Activated T-cell treated with anti-CD3 and anti-CD28 coated beads, Interleukin-2, amount 50 U/mL, for 4 hours (primary cell): ENCODE results near the gene TMA16. TPM values are rescaled to one million over a fixed set of nuclear protein-coding genes. Genes with fewer than 3 reads are reported as not detected.

Experiments used
- ATAC-seq, 2 donors: fragments of 200-7000 bp; cut with Tn5 transposase; one replicate each; pipeline ENCODE4 v1.10.0; 2021
- DNase-seq: peaks from one replicate; pipeline ENCODE4 v3.0.0-alpha.2; 2020
- H3K27me3 Mint-ChIP-seq: one replicate; pipeline ENCODE4 v1.8.0; 2021; ENCODE audit warnings: low read depth, mixed read lengths
- H3K36me3 Mint-ChIP-seq: one replicate; pipeline ENCODE4 v1.8.0; 2022; ENCODE audit warnings: mixed read lengths; ENCODE audit not compliant: insufficient read depth
- H3K4me1 Mint-ChIP-seq: one replicate; pipeline ENCODE4 v1.8.0; 2021; ENCODE audit warnings: low read depth, mixed read lengths
- H3K4me3 Mint-ChIP-seq: one replicate; pipeline ENCODE4 v1.8.0; 2021; ENCODE audit warnings: mild to moderate bottlenecking, moderate library complexity, mixed read lengths
- H3K9me3 Mint-ChIP-seq: one replicate; pipeline ENCODE4 v1.8.0; 2021; ENCODE audit warnings: mixed read lengths
- total RNA-seq, 3 donors: library from RNA; stranded (reverse); gene quantifications; one replicate each; pipeline ENCODE4 v1.2.1, GENCODE V29; 2021

Gene TMA16
- total RNA-seq, 3 donors from 2014 or later: 66.1 to 76.3 (median 68.6) TPM

DNA sequence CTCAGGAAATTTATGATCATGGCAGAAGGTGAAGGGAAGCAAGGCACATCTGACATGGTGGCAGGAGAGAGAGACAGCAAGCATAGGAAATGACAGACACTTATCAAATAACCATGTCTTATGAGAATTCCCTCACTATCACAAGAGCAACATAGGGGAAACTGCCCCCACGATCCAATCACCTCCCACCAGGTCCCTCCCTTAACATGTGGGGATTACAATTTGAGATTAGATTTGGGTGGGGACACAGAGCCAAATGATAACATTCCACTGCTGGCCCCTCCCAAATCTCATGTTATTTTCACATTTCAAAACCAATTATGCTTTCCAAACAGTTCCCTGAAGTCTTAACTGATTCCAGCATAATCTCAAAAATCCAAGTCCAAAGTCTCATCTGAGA, 8.2 kb upstream of the TMA16 start:
- peaks cover 6% of the 10 kb centered on the region for H3K27me3 Mint-ChIP-seq
- no peaks in the 10 kb centered on the region for H3K9me3 Mint-ChIP-seq
- peaks cover 4% of the 10 kb centered on the region for H3K4me1 Mint-ChIP-seq
- no peak overlapping the region for H3K4me3 Mint-ChIP-seq
- no peaks in the 10 kb centered on the region for H3K36me3 Mint-ChIP-seq
- ATAC-seq: no peak
- DNase-seq: no peak

DNA sequence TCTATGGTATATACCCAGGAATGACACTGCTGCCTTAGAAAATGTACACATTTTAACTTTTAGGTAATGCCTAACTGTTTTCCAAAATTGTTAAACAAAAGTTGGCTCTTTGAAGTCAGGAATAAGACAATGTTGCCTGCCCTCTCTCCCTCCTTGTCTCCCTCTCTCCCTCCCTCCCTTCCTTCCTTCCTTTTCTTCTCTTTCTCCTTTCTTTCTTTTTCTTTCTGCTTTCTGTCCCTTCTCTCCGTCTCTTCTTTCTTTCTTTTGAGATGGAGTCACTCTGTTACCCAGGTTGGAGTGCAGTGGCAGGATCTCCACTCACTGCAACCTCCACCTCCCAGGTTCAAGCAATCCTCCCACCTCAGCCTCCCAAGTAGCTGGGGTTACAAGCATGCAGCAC, 4.6 kb upstream of the TMA16 start:
- no peaks in the 10 kb centered on the region for H3K36me3 Mint-ChIP-seq
- no peaks in the 10 kb centered on the region for H3K9me3 Mint-ChIP-seq
- peaks cover 6% of the 10 kb centered on the region for H3K27me3 Mint-ChIP-seq
- ATAC-seq: no peak
- H3K4me1 Mint-ChIP-seq: peaks cover 13% of the 10 kb centered on the region
- DNase-seq: no peak
- H3K4me3 Mint-ChIP-seq: no peak overlapping the region

- DNase-seq (no peak), ATAC-seq (no peak)
- peaks cover 32% of the 10 kb centered on the region for H3K4me1 Mint-ChIP-seq
- H3K36me3 Mint-ChIP-seq: peaks cover 13% of the 10 kb centered on the region
- H3K9me3 Mint-ChIP-seq: no peaks in the 10 kb centered on the region
- H3K27me3 Mint-ChIP-seq: peaks cover 5% of the 10 kb centered on the region
- H3K4me3 Mint-ChIP-seq: peak overlapping the region; percentile 95
These were observed 1.5 kb upstream of the TMA16 start for GRCh38 chr4:163492951-163493504.

DNA sequence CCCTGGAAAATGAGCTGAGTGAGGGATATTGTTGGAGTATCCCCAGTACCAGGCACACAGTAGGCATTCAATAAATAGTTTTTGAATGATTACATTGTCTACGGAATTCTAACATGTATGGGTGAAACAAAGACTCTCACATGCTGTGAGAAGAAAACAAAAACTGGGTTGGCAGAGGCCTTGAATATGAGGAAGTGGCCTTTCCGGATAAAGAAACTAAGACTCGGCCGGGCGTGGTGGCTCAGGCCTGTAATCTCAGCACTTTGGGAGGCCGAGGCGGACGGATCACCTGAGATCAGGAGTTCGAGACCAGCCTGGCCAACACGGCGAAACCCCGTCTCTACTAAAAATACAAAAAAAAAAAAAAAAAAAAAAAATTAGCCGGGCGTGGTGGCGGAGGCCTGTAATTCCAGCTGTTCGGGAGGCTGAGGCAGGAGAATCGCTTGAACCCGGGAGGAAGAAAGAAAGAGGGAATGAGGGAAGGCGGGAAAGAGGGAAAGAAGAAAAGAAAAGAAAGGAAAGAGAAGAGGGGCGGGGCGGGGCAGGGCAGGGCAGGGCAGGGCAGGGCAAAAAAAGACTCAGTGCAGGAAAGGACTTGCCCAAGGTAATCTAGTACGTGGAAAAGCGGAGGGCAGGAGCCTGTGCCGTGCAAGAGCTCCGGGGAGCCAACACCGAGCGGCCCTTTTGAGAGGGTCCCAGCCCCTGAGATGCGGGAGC, 689 bp upstream of the TMA16 start:
- no peaks in the 10 kb centered on the region for H3K27me3 Mint-ChIP-seq
- H3K4me3 Mint-ChIP-seq: peak overlapping the region; percentile 95
- ATAC-seq: peak; percentile 31 to 35
- H3K9me3 Mint-ChIP-seq: no peaks in the 10 kb centered on the region
- H3K4me1 Mint-ChIP-seq: peaks cover 31% of the 10 kb centered on the region
- H3K36me3 Mint-ChIP-seq: peaks cover 13% of the 10 kb centered on the region
- no peak for DNase-seq

- Mint-ChIP-seq H3K27me3 (no peaks in the 10 kb centered on the region), H3K9me3 (no peaks in the 10 kb centered on the region), H3K4me3 (peak overlapping the region; percentile 94), H3K36me3 (peaks cover 13% of the 10 kb centered on the region), H3K4me1 (peaks cover 36% of the 10 kb centered on the region)
- ATAC-seq (no peak), DNase-seq (no peak)
These were observed 1.4 kb downstream of the TMA16 start for GRCh38 chr4:163495900-163496299.

DNA sequence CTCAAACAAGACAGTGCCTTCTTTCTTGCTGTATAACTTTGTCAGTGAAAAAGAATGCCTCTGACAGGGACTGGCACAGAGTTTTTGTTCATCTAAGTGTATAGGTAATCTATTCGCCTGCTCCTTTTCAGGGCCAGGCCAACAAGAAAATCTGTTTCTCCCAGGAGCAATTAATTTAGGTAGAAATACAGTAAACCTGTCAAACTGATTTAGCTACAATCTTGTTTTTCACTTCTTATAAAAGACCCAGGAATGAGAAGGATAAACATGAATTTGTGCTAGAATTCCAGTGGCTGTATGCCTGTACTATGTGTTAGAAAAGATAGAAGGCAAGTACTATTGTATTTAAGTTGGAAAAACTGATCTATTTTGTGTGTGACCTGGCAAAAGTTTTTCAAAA, 6.1 kb downstream of the TMA16 start:
- DNase-seq (no peak), ATAC-seq (no peak)
- peaks cover 53% of the 10 kb centered on the region for H3K4me1 Mint-ChIP-seq
- no peaks in the 10 kb centered on the region for H3K27me3 Mint-ChIP-seq
- no peaks in the 10 kb centered on the region for H3K9me3 Mint-ChIP-seq
- H3K36me3 Mint-ChIP-seq: peaks cover 21% of the 10 kb centered on the region
- no peak overlapping the region for H3K4me3 Mint-ChIP-seq

DNA sequence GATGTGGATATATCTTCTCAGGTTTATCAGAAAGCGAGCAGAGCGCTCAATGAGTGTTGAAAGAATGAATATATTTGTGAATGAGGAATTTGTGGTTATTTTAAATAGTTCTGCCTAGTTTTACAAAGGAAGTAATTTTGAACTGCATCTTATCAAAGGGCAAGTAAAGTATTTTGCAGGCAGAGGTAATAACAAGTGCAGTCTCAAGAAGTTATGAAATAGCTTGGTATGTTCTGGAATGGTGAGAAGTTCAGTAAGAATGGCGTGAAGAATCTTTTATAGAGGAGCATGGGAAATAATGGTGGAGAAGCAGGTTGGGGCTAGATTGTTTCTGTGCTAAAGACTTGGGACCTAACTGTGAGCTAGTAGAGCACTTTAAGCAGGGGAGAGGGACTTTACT, 10.9 kb downstream of the TMA16 start:
- H3K36me3 Mint-ChIP-seq: peaks cover 18% of the 10 kb centered on the region
- H3K9me3 Mint-ChIP-seq: no peaks in the 10 kb centered on the region
- peaks cover 36% of the 10 kb centered on the region for H3K4me1 Mint-ChIP-seq
- ATAC-seq (no peak), DNase-seq (no peak)
- H3K4me3 Mint-ChIP-seq: no peak overlapping the region
- no peaks in the 10 kb centered on the region for H3K27me3 Mint-ChIP-seq

DNA sequence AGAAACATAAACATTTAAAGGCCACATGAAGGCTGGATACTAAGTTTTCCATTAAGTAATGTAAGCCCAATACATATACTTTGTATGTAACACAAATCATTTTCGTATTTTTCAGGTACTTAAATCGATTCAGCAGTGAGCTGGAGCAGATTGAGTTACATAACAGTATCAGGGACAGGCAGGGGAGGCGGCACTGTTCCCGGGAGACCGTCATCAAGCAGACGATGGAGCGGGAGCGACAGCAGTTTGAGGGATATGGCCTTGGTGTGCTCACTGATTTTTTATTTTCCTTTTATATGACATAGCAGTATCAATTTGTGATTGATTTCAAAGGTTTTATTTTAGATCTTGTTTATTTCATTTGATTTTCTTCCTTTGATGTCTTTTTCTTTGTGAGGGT, 20.7 kb downstream of the TMA16 start:
- no peaks in the 10 kb centered on the region for H3K27me3 Mint-ChIP-seq
- no peak for ATAC-seq
- no peaks in the 10 kb centered on the region for H3K9me3 Mint-ChIP-seq
- peaks cover 66% of the 10 kb centered on the region for H3K36me3 Mint-ChIP-seq
- H3K4me1 Mint-ChIP-seq: no peaks in the 10 kb centered on the region
- no peak overlapping the region for H3K4me3 Mint-ChIP-seq
- no peak for DNase-seq

DNA sequence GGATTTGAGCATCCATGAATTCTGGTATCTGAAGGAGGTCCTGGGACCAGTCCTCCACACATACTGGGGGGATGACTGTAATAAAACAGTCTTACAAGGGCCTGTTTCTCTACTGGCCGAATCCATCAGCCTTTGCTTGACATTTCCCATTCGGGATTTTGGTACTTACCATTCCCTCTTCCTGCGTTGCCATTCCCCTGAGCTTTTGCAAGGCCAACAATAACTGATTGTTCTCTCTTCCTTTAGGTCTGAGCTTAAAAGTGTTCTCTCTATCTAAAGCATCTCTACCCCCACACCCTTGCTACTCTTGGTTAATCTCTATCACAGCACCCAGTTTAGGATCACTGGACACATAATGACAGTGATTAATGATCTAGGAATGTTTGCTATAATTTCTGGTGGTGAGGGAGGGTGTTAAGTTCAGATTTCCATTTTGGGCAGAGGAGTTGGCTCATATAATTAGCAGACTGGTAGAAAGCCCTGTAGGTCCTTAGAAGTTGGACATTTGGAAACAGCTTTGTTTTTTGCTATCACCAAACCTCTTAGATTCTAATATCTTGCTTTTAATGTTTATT, 29.4 kb downstream of the TMA16 start:
- ATAC-seq (no peak), DNase-seq (no peak)
- H3K4me1 Mint-ChIP-seq: no peaks in the 10 kb centered on the region
- no peaks in the 10 kb centered on the region for H3K9me3 Mint-ChIP-seq
- H3K4me3 Mint-ChIP-seq: no peak overlapping the region
- no peaks in the 10 kb centered on the region for H3K27me3 Mint-ChIP-seq
- peaks cover 43% of the 10 kb centered on the region for H3K36me3 Mint-ChIP-seq

DNA sequence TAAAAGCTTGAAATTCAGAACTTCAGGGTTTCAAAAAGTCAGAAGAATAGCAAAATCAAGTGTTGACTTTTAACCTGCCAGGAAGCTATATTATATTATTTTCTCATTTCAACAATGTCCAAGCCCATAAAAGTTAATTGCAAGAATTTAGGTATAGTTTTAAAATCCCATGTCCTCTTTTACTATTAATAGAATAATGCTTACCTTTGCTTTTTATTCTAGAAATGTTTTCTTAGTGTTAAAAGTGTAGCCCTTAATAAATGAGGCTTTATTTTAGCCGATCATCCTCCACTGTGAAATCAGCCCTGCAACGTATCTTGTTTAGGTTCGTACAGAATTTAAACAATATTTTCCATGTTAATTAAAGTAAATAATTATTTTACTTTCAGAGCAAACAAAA, 31.5 kb downstream of the TMA16 start:
- Mint-ChIP-seq H3K4me1 (no peaks in the 10 kb centered on the region), H3K36me3 (peaks cover 36% of the 10 kb centered on the region), H3K27me3 (no peaks in the 10 kb centered on the region), H3K4me3 (no peak overlapping the region), H3K9me3 (no peaks in the 10 kb centered on the region)
- ATAC-seq (no peak), DNase-seq (no peak)

DNA sequence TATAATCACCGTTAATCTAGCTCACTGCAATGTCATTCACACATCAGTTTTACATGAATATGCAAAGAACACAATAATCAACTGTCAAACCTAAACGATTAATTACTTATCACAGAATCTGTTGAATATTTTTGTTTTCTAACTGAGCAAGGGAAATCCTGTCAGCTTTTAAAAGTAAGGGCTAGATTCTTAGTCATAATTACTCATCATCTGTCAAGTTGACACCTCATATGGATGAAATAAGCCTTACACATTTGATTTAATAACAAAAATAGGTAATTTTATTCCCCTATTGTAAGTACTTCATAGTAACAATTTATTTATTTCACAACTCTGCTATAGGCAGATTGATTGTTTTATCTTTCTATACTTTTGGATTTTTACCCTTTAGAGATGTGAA, 32.7 kb downstream of the TMA16 start:
- ATAC-seq: no peak
- Mint-ChIP-seq H3K4me3 (no peak overlapping the region), H3K4me1 (no peaks in the 10 kb centered on the region), H3K27me3 (no peaks in the 10 kb centered on the region), H3K36me3 (peaks cover 39% of the 10 kb centered on the region), H3K9me3 (no peaks in the 10 kb centered on the region)
- DNase-seq: no peak

GRCh38 chr4:163528653-163529052, 34.2 kb downstream of the TMA16 start:
- DNase-seq (no peak), ATAC-seq (no peak)
- no peaks in the 10 kb centered on the region for H3K27me3 Mint-ChIP-seq
- no peak overlapping the region for H3K4me3 Mint-ChIP-seq
- no peaks in the 10 kb centered on the region for H3K9me3 Mint-ChIP-seq
- peaks cover 35% of the 10 kb centered on the region for H3K36me3 Mint-ChIP-seq
- no peaks in the 10 kb centered on the region for H3K4me1 Mint-ChIP-seq

GRCh38 chr4:163534056-163534455, 39.6 kb downstream of the TMA16 start:
- Mint-ChIP-seq H3K36me3 (peaks cover 28% of the 10 kb centered on the region), H3K4me3 (no peak overlapping the region), H3K27me3 (no peaks in the 10 kb centered on the region), H3K4me1 (no peaks in the 10 kb centered on the region), H3K9me3 (no peaks in the 10 kb centered on the region)
- ATAC-seq (no peak), DNase-seq (no peak)

GRCh38 chr4:163535657-163536056, 41.2 kb downstream of the TMA16 start:
- no peaks in the 10 kb centered on the region for H3K27me3 Mint-ChIP-seq
- DNase-seq (no peak), ATAC-seq (no peak)
- no peaks in the 10 kb centered on the region for H3K4me1 Mint-ChIP-seq
- peaks cover 20% of the 10 kb centered on the region for H3K36me3 Mint-ChIP-seq
- no peak overlapping the region for H3K4me3 Mint-ChIP-seq
- no peaks in the 10 kb centered on the region for H3K9me3 Mint-ChIP-seq

- DNase-seq (no peak), ATAC-seq (no peak)
- Mint-ChIP-seq H3K4me3 (no peak overlapping the region), H3K4me1 (no peaks in the 10 kb centered on the region), H3K36me3 (peaks cover 20% of the 10 kb centered on the region), H3K27me3 (no peaks in the 10 kb centered on the region), H3K9me3 (no peaks in the 10 kb centered on the region)
These were observed 41.6 kb downstream of the TMA16 start for GRCh38 chr4:163536091-163536490.
